Fibroblast of lung (primary cell): Measurements from ENCODE around the gene HIP1. TPM values are rescaled to one million over a fixed set of nuclear protein-coding genes. Genes with fewer than 3 reads are reported as not detected.
"Not testable (repeated sequence)": the region's sequence is repeated elsewhere in the genome, so short reads cannot be mapped to it uniquely, and the experiment has no call there.

ENCODE experiments used
- DNase-seq, 2 donors: peaks; one replicate each; pipeline versions ENCODE4 v3.0.0 to v3.0.0-alpha.2; 2010; ENCODE audit warnings: low read depth in 2 of 2
- H2AFZ ChIP-seq: 2 replicates; pipeline ENCODE4 v1.5.1; 2012; ENCODE audit warnings: low read length, control low read depth, inconsistent platforms
- H3K27ac ChIP-seq: 2 replicates; pipeline ENCODE4 v1.5.1; 2011; ENCODE audit warnings: low read length, control low read depth; ENCODE audit not compliant: insufficient read depth
- H3K27me3 ChIP-seq: 2 replicates; pipeline ENCODE4 v1.5.1; 2011; ENCODE audit warnings: mild to moderate bottlenecking, low read length; ENCODE audit not compliant: control insufficient read depth, insufficient read depth
- H3K36me3 ChIP-seq: 2 replicates; pipeline ENCODE4 v1.5.1; 2011; ENCODE audit warnings: low read length; ENCODE audit not compliant: control insufficient read depth, insufficient read depth
- H3K4me1 ChIP-seq: 2 replicates; pipeline ENCODE4 v1.5.1; 2011; ENCODE audit warnings: low read length; ENCODE audit not compliant: control insufficient read depth, insufficient read depth; ENCODE audit errors: extremely low read depth
- H3K4me2 ChIP-seq: 2 replicates; pipeline ENCODE4 v1.5.1; 2011; ENCODE audit warnings: low read length, control low read depth; ENCODE audit not compliant: insufficient read depth; ENCODE audit errors: extremely low read depth
- H3K4me3 ChIP-seq, 4 experiments: fragments of 200-600 bp in 1 of 4; sonication (generic) in 1 of 4; replicated peaks in 1 of 4; 2 replicates each; pipeline ENCODE4 v1.5.1; 2011 to 2016; ENCODE audit warnings: low read length in 4 of 4, low read depth in 3 of 4, mild to moderate bottlenecking in 3 of 4, control low read depth in 2 of 4, inconsistent platforms in 1 of 4, mixed read lengths in 1 of 4; ENCODE audit not compliant: insufficient read depth in 1 of 4; ENCODE audit errors: control extremely low read depth in 1 of 4
- H3K79me2 ChIP-seq: 2 replicates; pipeline ENCODE4 v1.5.1; 2012; ENCODE audit warnings: mild to moderate bottlenecking, low read length, inconsistent platforms; ENCODE audit not compliant: control insufficient read depth, insufficient read depth
- H3K9ac ChIP-seq: 2 replicates; pipeline ENCODE4 v1.5.1; 2011; ENCODE audit warnings: mild to moderate bottlenecking, low read length, control low read depth; ENCODE audit not compliant: insufficient read depth
- H3K9me3 ChIP-seq: 2 replicates; pipeline ENCODE4 v1.5.1; 2012; ENCODE audit warnings: low read depth, low read length; ENCODE audit not compliant: control insufficient read depth, insufficient read depth
- H4K20me1 ChIP-seq: 2 replicates; pipeline ENCODE4 v1.5.1; 2011; ENCODE audit warnings: low read length; ENCODE audit not compliant: control insufficient read depth, insufficient read depth; ENCODE audit errors: extremely low read depth
- CTCF ChIP-seq, 2 donors: IDR thresholded peaks in 1 of 2; conservative IDR thresholded peaks in 1 of 2; 1 replicate in 1 of 2; 2 replicates in 1 of 2; pipeline ENCODE4 v1.5.1; 2011 to 2012; ENCODE audit warnings: low read length in 2 of 2, control low read depth in 1 of 2, inconsistent platforms in 1 of 2, low read depth in 1 of 2, mild to moderate bottlenecking in 1 of 2
- EZH2 ChIP-seq: IDR thresholded peaks from 2 replicates; pipeline ENCODE4 v1.5.1; 2012; ENCODE audit warnings: low read length, control low read depth, mild to moderate bottlenecking; ENCODE audit errors: missing control alignments
- polyA plus RNA-seq, 2 donors: library from polyadenylated mRNA; depleted of rRNA in 1 of 2; stranded (reverse) in 1 of 2; unstranded in 1 of 2; fragments of >200 nt; gene quantifications; 2 replicates each; pipeline ENCODE4 v1.2.1, GENCODE V29; 2011 to 2012; ENCODE audit warnings: missing spikeins in 1 of 2
- total RNA-seq: library from RNA; depleted of rRNA; stranded (reverse); fragments of >200 nt; gene quantifications from 2 replicates; pipeline ENCODE4 v1.2.1, GENCODE V29; 2014

Gene HIP1
- total and polyA plus RNA-seq, 2 donors (not counting 1 experiment from before 2014, with no cell fraction given), result 27.2 to 31.3 TPM

GRCh38 chr7:75608451-75609122 lies 130.2 kb downstream of the HIP1 start:
- H4K20me1 ChIP-seq, result no peaks in the 10 kb centered on the region
- DNase-seq, result no peak
- H3K27me3 ChIP-seq, result no peaks in the 10 kb centered on the region
- no peaks in the 10 kb centered on the region for H3K9me3 ChIP-seq
- no peak overlapping the region for H3K4me3 ChIP-seq
- H3K4me1 ChIP-seq, result no peaks in the 10 kb centered on the region
- no peaks in the 10 kb centered on the region for H3K79me2 ChIP-seq
- TF ChIP-seq EZH2, result no peak
- TF ChIP-seq CTCF (conservative IDR thresholded peaks at IDR 0.05 in 1 of 2, IDR thresholded peaks at IDR 0.05 in 1 of 2; ENCODE audit: low read depth in 1 of 2, low read length in 2 of 2), result no peak
- H3K27ac ChIP-seq, result no peak overlapping the region
- no peak overlapping the region for H3K4me2 ChIP-seq
- H3K36me3 ChIP-seq, result no peaks in the 10 kb centered on the region
- H2AFZ ChIP-seq, result no peak overlapping the region
- H3K9ac ChIP-seq, result no peak overlapping the region

- H3K4me2 ChIP-seq, result no peak overlapping the region
- no peak overlapping the region for H2AFZ ChIP-seq
- H3K27ac ChIP-seq, result no peak overlapping the region
- H3K9me3 ChIP-seq, result no peaks in the 10 kb centered on the region
- H3K4me1 ChIP-seq, result peaks cover under 1% of the 10 kb centered on the region
- DNase-seq, result no peak
- H3K36me3 ChIP-seq, result no peaks in the 10 kb centered on the region
- H3K9ac ChIP-seq, result no peak overlapping the region
- no peaks in the 10 kb centered on the region for H4K20me1 ChIP-seq
- H3K27me3 ChIP-seq, result no peaks in the 10 kb centered on the region
- TF ChIP-seq CTCF (conservative IDR thresholded peaks at IDR 0.05 in 1 of 2, IDR thresholded peaks at IDR 0.05 in 1 of 2; ENCODE audit: low read depth in 1 of 2, low read length in 2 of 2) (no peak), EZH2 (no peak)
- no peak overlapping the region for H3K4me3 ChIP-seq
- no peaks in the 10 kb centered on the region for H3K79me2 ChIP-seq
These were observed 134.3 kb downstream of the HIP1 start for GRCh38 chr7:75604408-75604807.

- not testable (repeated sequence) for H2AFZ ChIP-seq, H3K4me3 ChIP-seq, H3K4me1 ChIP-seq, H3K27ac ChIP-seq, H3K9me3 ChIP-seq, H3K27me3 ChIP-seq, H3K4me2 ChIP-seq, H3K79me2 ChIP-seq, H4K20me1 ChIP-seq, H3K36me3 ChIP-seq, H3K9ac ChIP-seq
- DNase-seq, result peak in 1 of 2 donors; percentile 40
These were observed 135.9 kb downstream of the HIP1 start for GRCh38 chr7:75602831-75603230.
